WTC11 (cell line): ENCODE data around the gene ARMH1. TPM values are rescaled to one million over a fixed set of nuclear protein-coding genes. Genes with fewer than 3 reads are reported as not detected.

Source experiments
- ATAC-seq: fragments of 200-7000 bp; cut with Tn5 transposase; 2 replicates; pipeline ENCODE4 v1.10.0; 2021; ENCODE audit warnings: mild to moderate bottlenecking, moderate library complexity
- CTCF ChIA-PET: fragments of 300-600 bp; sonication (Branson Sonifier 250); formaldehyde crosslinking; loops from one replicate; lab custom pipeline; 2021; ENCODE audit warnings: antibody characterized with exemption; lab: Charles Lee
- POLR2A ChIA-PET: fragments of 350-600 bp; sonication (Branson Sonifier 250); formaldehyde crosslinking; loops from one replicate; lab custom pipeline; 2021; ENCODE audit warnings: antibody characterized with exemption; lab: Charles Lee
- DNase-seq: peaks from one replicate; pipeline ENCODE4 v3.0.0; 2021; ENCODE audit warnings: low spot score
- H3K27ac Mint-ChIP-seq: 2 replicates; pipeline ENCODE4 v1.8.0; 2021; ENCODE audit warnings: mixed read lengths
- H3K27me3 Mint-ChIP-seq: 2 replicates; pipeline ENCODE4 v1.8.0; 2021; ENCODE audit warnings: low read depth, mild to moderate bottlenecking, moderate library complexity, mixed read lengths
- H3K36me3 Mint-ChIP-seq: 2 replicates; pipeline ENCODE4 v1.8.0; 2021; ENCODE audit warnings: mixed read lengths
- H3K4me1 Mint-ChIP-seq: 2 replicates; pipeline ENCODE4 v1.8.0; 2022; ENCODE audit warnings: mixed read lengths
- H3K4me3 Mint-ChIP-seq: 2 replicates; pipeline ENCODE4 v1.8.0; 2021; ENCODE audit warnings: mild to moderate bottlenecking, moderate library complexity, mixed read lengths
- H3K9me3 Mint-ChIP-seq: 2 replicates; pipeline ENCODE4 v1.8.0; 2021; ENCODE audit warnings: mixed read lengths
- CBFB ChIP-seq: sonication (generic); formaldehyde crosslinking; IDR thresholded peaks from 2 replicates; pipeline ENCODE4 v1.8.1; 2022; ENCODE audit warnings: mild to moderate bottlenecking, low read depth, missing genetic modification reagents
- E2F1 ChIP-seq: sonication (generic); formaldehyde crosslinking; IDR thresholded peaks from 2 replicates; pipeline ENCODE4 v1.8.0; 2022; ENCODE audit warnings: mild to moderate bottlenecking, missing genetic modification reagents
- E2F4 ChIP-seq: sonication (generic); formaldehyde crosslinking; IDR thresholded peaks from 2 replicates; pipeline ENCODE4 v1.8.1; 2022; ENCODE audit warnings: low read depth, mild to moderate bottlenecking, moderate library complexity, missing genetic modification reagents, borderline replicate concordance
- E2F5 ChIP-seq: sonication (generic); formaldehyde crosslinking; IDR thresholded peaks from 2 replicates; pipeline ENCODE4 v1.8.1; 2022; ENCODE audit warnings: mild to moderate bottlenecking, moderate library complexity, missing genetic modification reagents
- ESRRA ChIP-seq: sonication (generic); formaldehyde crosslinking; IDR thresholded peaks from 2 replicates; pipeline ENCODE4 v1.8.1; 2022; ENCODE audit warnings: mild to moderate bottlenecking, missing genetic modification reagents, borderline replicate concordance
- ETV6 ChIP-seq: sonication (generic); formaldehyde crosslinking; IDR thresholded peaks from 2 replicates; pipeline ENCODE4 v1.8.1; 2022; ENCODE audit warnings: mild to moderate bottlenecking, missing genetic modification reagents
- FOXK1 ChIP-seq: sonication (generic); formaldehyde crosslinking; IDR thresholded peaks from 2 replicates; pipeline ENCODE4 v1.8.0; 2022; ENCODE audit warnings: mild to moderate bottlenecking, moderate library complexity, missing genetic modification reagents
- FOXP1 ChIP-seq: sonication (generic); formaldehyde crosslinking; IDR thresholded peaks from 2 replicates; pipeline ENCODE4 v1.8.0; 2022; ENCODE audit warnings: missing genetic modification reagents, mild to moderate bottlenecking, moderate library complexity, borderline replicate concordance
- GABPB1 ChIP-seq: sonication (generic); formaldehyde crosslinking; IDR thresholded peaks from 2 replicates; pipeline ENCODE4 v1.8.1; 2023; ENCODE audit warnings: mild to moderate bottlenecking, missing genetic modification reagents
- GRHL2 ChIP-seq: fragments of 250-450 bp; sonication (Bioruptor Pico); IDR thresholded peaks from 2 replicates; pipeline ENCODE4 v1.8.0; 2022; ENCODE audit warnings: mild to moderate bottlenecking, moderate library complexity; ENCODE audit not compliant: insufficient replicate concordance, severe bottlenecking
- GTF2I ChIP-seq: fragments of 250-450 bp; sonication (Bioruptor Pico); conservative IDR thresholded peaks from 2 replicates; pipeline ENCODE4 v1.4.0; 2021; ENCODE audit warnings: mild to moderate bottlenecking
- IRF2 ChIP-seq: sonication (generic); formaldehyde crosslinking; IDR thresholded peaks from 2 replicates; pipeline ENCODE4 v1.8.0; 2022; ENCODE audit warnings: low read depth, missing genetic modification reagents, borderline replicate concordance
- JAZF1 ChIP-seq: fragments of 250-450 bp; sonication (Bioruptor Pico); IDR thresholded peaks from 2 replicates; pipeline ENCODE4 v1.9.0; 2021; ENCODE audit warnings: moderate library complexity, mild to moderate bottlenecking, inconsistent platforms
- JUN ChIP-seq: sonication (generic); formaldehyde crosslinking; IDR thresholded peaks from 2 replicates; pipeline ENCODE4 v1.8.0; 2023; ENCODE audit warnings: mild to moderate bottlenecking, missing genetic modification reagents
- KAT7 ChIP-seq: sonication (generic); formaldehyde crosslinking; IDR thresholded peaks from 2 replicates; pipeline ENCODE4 v1.8.1; 2023; ENCODE audit warnings: missing genetic modification reagents, mild to moderate bottlenecking, borderline replicate concordance
- MYBL2 ChIP-seq: sonication (generic); formaldehyde crosslinking; IDR thresholded peaks from 2 replicates; pipeline ENCODE4 v1.8.1; 2023; ENCODE audit warnings: mild to moderate bottlenecking, moderate library complexity, missing genetic modification reagents
- NFATC4 ChIP-seq: fragments of 250-450 bp; sonication (Bioruptor Pico); IDR thresholded peaks from 2 replicates; pipeline ENCODE4 v1.9.0; 2021; ENCODE audit warnings: mild to moderate bottlenecking
- NFE2L1 ChIP-seq: sonication (generic); formaldehyde crosslinking; IDR thresholded peaks from 2 replicates; pipeline ENCODE4 v1.8.1; 2023; ENCODE audit warnings: missing genetic modification reagents
- NR3C1 ChIP-seq: sonication (generic); formaldehyde crosslinking; conservative IDR thresholded peaks from 2 replicates; pipeline ENCODE4 v1.8.1; 2023; ENCODE audit warnings: low read depth, mild to moderate bottlenecking, missing genetic modification reagents
- PRRX2 ChIP-seq: fragments of 250-450 bp; sonication (Bioruptor Pico); IDR thresholded peaks from 2 replicates; pipeline ENCODE4 v1.8.0; 2021; ENCODE audit warnings: mild to moderate bottlenecking
- RELA ChIP-seq: sonication (generic); formaldehyde crosslinking; IDR thresholded peaks from 2 replicates; pipeline ENCODE4 v1.8.1; 2022; ENCODE audit warnings: missing genetic modification reagents, mild to moderate bottlenecking, borderline replicate concordance
- SP1 ChIP-seq: sonication (generic); formaldehyde crosslinking; conservative IDR thresholded peaks from 2 replicates; pipeline ENCODE4 v1.8.1; 2022; ENCODE audit warnings: missing genetic modification reagents
- ZNF121 ChIP-seq: sonication (generic); formaldehyde crosslinking; IDR thresholded peaks from 2 replicates; pipeline ENCODE4 v1.8.0; 2023; ENCODE audit warnings: missing genetic modification reagents
- ZNF396 ChIP-seq: fragments of 250-450 bp; sonication (Bioruptor Pico); IDR thresholded peaks from 2 replicates; pipeline ENCODE4 v1.8.0; 2021; ENCODE audit warnings: mild to moderate bottlenecking, moderate library complexity, borderline replicate concordance
- ZNF416 ChIP-seq: fragments of 250-450 bp; sonication (Bioruptor Pico); IDR thresholded peaks from 2 replicates; pipeline ENCODE4 v1.9.0; 2021; ENCODE audit warnings: mild to moderate bottlenecking, inconsistent platforms
- total RNA-seq: library from RNA; stranded (reverse); gene quantifications from 3 replicates; pipeline ENCODE4 v1.2.3, GENCODE V29; 2021
- TF ChIP-seq, protein P1 (sequence below): sonication (generic); formaldehyde crosslinking; IDR thresholded peaks from 2 replicates; pipeline ENCODE4 v1.8.1; 2023; ENCODE audit warnings: mild to moderate bottlenecking, moderate library complexity, missing genetic modification reagents
- TF ChIP-seq, protein P2 (sequence below): sonication (generic); formaldehyde crosslinking; IDR thresholded peaks from 2 replicates; pipeline ENCODE4 v1.8.0; 2023; ENCODE audit warnings: mild to moderate bottlenecking, missing genetic modification reagents
- TF ChIP-seq, protein P3 (sequence below): fragments of 200-600 bp; IDR thresholded peaks from 2 replicates; pipeline ENCODE4 v1.8.0; 2022; ENCODE audit warnings: antibody characterized with exemption

The ARMH1 gene
- total RNA-seq, 1 experiment from 2014 or later: 0.74 TPM

DNA sequence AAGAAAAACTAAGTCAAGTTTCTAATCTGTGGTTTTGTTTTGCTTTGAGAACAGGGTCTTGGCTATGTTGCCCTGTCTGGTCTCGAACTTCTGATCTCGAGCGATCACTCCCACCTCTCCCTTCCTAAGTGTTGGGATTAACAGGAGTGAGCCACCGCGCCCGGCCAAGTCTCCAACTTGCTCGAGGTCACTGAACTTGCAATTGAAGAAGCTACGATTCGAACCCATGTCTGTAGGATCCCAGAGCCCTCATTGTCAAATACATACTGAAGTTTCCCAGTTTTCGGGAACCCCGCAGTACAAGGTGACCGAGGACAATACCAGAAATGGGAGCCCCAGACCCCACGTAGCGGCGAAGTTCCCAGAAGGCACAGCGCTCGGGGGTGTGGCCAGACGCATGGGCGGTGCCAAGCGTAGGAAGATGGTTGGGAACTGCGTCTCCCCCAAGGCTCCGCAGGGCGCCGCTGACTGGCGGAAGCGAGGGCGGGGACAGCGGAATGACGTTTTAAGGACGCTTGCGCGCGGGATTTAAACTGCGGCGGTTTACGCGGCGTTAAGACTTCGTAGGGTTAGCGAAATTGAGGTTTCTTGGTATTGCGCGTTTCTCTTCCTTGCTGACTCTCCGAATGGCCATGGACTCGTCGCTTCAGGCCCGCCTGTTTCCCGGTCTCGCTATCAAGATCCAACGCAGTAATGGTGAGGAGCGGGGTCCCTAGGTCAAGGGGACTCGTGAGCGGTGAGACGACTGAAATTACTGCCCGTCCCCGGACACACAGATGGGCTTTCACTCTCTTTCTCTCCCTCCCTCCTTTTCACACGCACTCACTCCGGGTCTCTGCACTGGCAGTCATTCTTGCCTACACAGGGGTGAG lies 65.0 kb downstream of the ARMH1 start, which contains the start of gene KIF2C:
Gene KIF2C (plus strand): TSS at position 531 of the 872 bp plus-strand sequence. CDS start 96 bp downstream, at position 627.
- H3K27ac Mint-ChIP-seq: peak within 1 kb of the TSS; percentile 99
- ChIA-PET POLR2A (interaction anchor here (1.0 kb wide), 2 partner anchors 18 to 66 kb away, joined by 3 to 6 read pairs; partner anchors contain the start of genes ARMH1 and TMEM53), CTCF (interaction anchor here (1.5 kb wide), 1 partner anchor 8 kb away, joined by 6 read pairs; the partner anchor contains the start of gene RNU5D-1)
- H3K4me1 Mint-ChIP-seq: peaks cover 12% of the 10 kb centered on the region
- no peaks in the 10 kb centered on the region for H3K27me3 Mint-ChIP-seq
- peak within 1 kb of the TSS; percentile 99 for H3K4me3 Mint-ChIP-seq
- DNase-seq (peak; percentile 98), ATAC-seq (peak; percentile 98)
- H3K36me3 Mint-ChIP-seq: peaks cover 33% of the 10 kb centered on the region
- peaks cover 8% of the 10 kb centered on the region for H3K9me3 Mint-ChIP-seq
- TF ChIP-seq E2F5 (CRISPR knock-in tag) (peak; percentile 88), ETV6 (peak; percentile 87), IRF2 (CRISPR knock-in tag) (no peak), GTF2I (CRISPR knock-in tag) (no peak), FOXP1 (CRISPR knock-in tag) (peak; percentile 74; the same call in 1 of the 2 replicates), JUN (CRISPR knock-in tag) (0 out of 2 replicates have a peak, but pooled peaks have one; percentile 50), FOXK1 (CRISPR knock-in tag) (peak; percentile 79), KAT7 (CRISPR knock-in tag) (no peak), MYBL2 (CRISPR knock-in tag) (peak; percentile 99), GRHL2 (CRISPR knock-in tag) (no peak), RELA (no peak), ZNF121 (no peak), GABPB1 (CRISPR knock-in tag) (peak; percentile 55; the same call in 1 of the 2 replicates), ESRRA (CRISPR knock-in tag) (no peak), PRRX2 (CRISPR knock-in tag) (0 out of 2 replicates have a peak, but pooled peaks have one; percentile 55), NR3C1 (CRISPR knock-in tag) (no peak), JAZF1 (CRISPR knock-in tag) (no peak), ZNF396 (CRISPR knock-in tag) (no peak), E2F1 (CRISPR knock-in tag) (peak; percentile 71; the same call in 1 of the 2 replicates), NFE2L1 (0 out of 2 replicates have a peak, but pooled peaks have one; percentile 52), ZNF416 (CRISPR knock-in tag) (no peak), SP1 (CRISPR knock-in tag) (peak; percentile 95), CBFB (no peak), NFATC4 (no peak), E2F4 (CRISPR knock-in tag) (peak; percentile 98)
- TF ChIP-seq, protein P1, sequence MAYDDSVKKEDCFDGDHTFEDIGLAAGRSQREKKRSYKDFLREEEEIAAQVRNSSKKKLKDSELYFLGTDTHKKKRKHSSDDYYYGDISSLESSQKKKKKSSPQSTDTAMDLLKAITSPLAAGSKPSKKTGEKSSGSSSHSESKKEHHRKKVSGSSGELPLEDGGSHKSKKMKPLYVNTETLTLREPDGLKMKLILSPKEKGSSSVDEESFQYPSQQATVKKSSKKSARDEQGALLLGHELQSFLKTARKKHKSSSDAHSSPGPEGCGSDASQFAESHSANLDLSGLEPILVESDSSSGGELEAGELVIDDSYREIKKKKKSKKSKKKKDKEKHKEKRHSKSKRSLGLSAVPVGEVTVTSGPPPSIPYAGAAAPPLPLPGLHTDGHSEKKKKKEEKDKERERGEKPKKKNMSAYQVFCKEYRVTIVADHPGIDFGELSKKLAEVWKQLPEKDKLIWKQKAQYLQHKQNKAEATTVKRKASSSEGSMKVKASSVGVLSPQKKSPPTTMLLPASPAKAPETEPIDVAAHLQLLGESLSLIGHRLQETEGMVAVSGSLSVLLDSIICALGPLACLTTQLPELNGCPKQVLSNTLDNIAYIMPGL (CRISPR knock-in tag): 0 out of 2 replicates have a peak, but pooled peaks have one; percentile 65
- TF ChIP-seq, protein P2, sequence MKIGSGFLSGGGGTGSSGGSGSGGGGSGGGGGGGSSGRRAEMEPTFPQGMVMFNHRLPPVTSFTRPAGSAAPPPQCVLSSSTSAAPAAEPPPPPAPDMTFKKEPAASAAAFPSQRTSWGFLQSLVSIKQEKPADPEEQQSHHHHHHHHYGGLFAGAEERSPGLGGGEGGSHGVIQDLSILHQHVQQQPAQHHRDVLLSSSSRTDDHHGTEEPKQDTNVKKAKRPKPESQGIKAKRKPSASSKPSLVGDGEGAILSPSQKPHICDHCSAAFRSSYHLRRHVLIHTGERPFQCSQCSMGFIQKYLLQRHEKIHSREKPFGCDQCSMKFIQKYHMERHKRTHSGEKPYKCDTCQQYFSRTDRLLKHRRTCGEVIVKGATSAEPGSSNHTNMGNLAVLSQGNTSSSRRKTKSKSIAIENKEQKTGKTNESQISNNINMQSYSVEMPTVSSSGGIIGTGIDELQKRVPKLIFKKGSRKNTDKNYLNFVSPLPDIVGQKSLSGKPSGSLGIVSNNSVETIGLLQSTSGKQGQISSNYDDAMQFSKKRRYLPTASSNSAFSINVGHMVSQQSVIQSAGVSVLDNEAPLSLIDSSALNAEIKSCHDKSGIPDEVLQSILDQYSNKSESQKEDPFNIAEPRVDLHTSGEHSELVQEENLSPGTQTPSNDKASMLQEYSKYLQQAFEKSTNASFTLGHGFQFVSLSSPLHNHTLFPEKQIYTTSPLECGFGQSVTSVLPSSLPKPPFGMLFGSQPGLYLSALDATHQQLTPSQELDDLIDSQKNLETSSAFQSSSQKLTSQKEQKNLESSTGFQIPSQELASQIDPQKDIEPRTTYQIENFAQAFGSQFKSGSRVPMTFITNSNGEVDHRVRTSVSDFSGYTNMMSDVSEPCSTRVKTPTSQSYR (CRISPR knock-in tag): no peak
- TF ChIP-seq, protein P3, sequence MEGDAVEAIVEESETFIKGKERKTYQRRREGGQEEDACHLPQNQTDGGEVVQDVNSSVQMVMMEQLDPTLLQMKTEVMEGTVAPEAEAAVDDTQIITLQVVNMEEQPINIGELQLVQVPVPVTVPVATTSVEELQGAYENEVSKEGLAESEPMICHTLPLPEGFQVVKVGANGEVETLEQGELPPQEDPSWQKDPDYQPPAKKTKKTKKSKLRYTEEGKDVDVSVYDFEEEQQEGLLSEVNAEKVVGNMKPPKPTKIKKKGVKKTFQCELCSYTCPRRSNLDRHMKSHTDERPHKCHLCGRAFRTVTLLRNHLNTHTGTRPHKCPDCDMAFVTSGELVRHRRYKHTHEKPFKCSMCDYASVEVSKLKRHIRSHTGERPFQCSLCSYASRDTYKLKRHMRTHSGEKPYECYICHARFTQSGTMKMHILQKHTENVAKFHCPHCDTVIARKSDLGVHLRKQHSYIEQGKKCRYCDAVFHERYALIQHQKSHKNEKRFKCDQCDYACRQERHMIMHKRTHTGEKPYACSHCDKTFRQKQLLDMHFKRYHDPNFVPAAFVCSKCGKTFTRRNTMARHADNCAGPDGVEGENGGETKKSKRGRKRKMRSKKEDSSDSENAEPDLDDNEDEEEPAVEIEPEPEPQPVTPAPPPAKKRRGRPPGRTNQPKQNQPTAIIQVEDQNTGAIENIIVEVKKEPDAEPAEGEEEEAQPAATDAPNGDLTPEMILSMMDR: no peak
